NCI-H2107 treated with DMSO at 0.1 percent for 48 hours (cell line): ENCODE data around the gene SERTAD1.
"Not testable (repeated sequence)": the region's sequence is repeated elsewhere in the genome, so short reads cannot be mapped to it uniquely, and the experiment has no call there.

Source experiments
- DNase-seq: peaks from one replicate; lab custom pipeline; 2025; ENCODE audit not compliant: unreplicated experiment; lab: John Stamatoyannopoulos, UW

The SERTAD1 gene, protein sequence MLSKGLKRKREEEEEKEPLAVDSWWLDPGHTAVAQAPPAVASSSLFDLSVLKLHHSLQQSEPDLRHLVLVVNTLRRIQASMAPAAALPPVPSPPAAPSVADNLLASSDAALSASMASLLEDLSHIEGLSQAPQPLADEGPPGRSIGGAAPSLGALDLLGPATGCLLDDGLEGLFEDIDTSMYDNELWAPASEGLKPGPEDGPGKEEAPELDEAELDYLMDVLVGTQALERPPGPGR

DNA sequence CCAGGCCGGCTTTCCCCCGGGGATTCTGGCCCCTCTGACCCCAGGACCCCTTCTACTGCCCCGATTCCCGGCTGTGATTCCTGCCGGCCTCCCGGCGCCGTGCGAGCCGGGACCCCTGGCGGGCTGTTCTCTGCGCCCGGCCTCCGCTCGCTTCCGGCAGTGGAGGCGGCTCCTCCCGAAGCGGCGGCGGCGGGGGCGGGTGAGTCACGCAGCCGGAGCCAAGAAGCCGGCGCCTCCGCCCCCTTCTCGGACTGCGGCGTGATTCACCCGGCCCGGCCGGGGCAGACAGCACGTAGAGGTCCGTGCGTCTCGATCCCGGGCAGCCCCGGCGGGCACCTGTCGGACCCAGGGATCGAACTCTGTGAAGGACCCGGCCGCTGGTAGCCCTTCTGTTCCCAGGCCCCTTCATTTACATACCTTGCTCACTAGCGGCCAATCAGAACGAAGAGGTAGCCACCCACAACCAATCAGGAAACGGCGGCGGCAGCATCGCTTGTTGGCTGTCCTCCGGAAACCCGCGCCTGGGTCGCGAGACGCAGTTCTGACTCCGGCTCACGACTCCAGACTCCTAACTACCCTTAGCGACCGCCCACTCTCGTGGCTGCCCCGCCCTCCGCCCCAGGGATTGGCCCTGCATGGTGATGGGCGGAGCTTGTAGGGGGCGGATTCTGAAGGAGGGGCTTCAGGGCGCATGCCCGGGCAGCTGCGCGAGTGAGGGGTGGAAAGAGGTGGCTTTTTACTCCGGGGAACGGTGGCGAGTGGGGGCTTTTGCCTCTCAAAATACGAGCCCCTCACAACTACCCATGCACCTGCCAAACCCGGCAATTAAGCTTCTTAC is at the start of gene SERTAD1:
Gene SERTAD1, minus strand, starts transcription at position 543 of the 838 bp plus-strand sequence. CDS start 2,446 bp downstream, outside the sequence.
- DNase-seq = peak; percentile 98

DNA sequence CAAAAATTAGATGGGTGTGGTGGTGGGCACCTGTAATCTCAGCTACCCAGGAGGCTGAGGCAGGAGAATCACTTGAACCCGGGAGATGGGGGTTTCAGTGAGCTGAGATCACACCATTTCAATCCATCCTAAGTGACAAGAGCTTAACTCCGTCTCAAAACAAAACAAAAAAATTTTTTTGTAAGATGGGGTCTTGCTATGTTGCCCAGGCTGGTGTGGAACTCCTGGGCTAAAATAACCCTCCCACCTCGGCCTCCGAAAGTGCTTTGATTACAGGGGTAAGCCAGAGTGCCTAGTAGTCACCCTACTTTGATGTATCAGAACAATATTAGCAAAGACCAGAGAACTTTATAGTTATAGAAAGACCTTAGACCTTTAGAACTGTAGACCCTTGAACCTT is 48.9 kb upstream of the SERTAD1 start:
- DNase-seq = no peak

DNA sequence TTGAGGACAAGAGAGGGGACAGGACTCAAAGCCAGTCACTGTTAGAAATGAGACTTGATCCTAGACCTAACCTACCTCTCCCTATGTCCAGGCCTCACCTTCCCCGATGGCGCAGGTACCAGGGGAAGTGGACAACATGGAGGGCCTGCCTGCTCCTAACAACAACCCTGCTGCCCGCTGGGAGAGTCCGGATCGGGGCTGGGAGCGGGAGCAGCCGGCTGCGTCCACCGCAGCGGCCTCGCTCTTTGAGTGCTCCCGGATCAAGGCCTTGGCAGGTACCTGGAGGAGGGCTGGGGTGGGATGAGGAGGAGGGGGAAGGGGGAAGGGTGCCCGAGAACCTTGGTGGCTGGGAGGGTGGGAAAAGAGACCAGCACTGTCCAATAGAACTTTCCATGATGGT is 46.7 kb upstream of the SERTAD1 start:
- no peak for DNase-seq

DNA sequence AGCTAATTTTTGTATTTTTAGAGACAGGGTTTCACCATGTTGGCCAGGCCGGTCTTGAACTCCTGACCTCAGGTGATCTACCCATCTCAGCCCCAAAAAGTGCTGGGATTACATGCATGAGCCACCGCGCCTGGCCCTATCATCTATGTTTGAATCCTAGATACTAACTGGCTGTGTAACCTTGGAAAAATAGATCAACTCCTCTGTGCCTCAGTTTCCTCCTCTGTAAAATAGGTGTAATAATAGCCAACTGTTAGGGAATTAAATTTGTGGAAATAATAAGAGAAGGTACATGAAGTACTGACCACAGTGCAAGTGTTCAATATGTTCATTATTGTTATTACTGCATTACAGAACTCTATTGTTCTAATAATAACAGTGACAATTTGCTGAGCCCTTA is 45.3 kb upstream of the SERTAD1 start:
- no peak for DNase-seq

DNA sequence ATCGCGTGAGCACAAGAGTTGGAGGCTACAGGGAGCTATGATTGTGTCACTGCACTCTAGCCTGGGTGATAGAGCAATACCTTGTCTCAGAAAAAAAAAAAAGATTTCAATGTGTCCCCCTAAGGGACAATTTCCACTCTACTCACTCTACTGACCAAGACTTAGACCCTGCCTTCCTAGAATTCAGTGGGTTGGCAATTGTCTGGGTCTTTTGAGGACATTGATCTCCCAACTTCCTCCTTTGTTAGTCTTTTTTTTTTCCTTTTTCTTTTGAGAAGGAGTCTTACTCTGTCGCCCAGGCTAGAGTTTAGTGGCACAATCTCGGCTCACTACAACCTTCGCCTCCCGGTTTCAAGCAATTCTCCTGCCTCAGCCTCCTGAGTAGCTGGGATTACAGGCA is 43.2 kb upstream of the SERTAD1 start:
- no peak for DNase-seq

DNA sequence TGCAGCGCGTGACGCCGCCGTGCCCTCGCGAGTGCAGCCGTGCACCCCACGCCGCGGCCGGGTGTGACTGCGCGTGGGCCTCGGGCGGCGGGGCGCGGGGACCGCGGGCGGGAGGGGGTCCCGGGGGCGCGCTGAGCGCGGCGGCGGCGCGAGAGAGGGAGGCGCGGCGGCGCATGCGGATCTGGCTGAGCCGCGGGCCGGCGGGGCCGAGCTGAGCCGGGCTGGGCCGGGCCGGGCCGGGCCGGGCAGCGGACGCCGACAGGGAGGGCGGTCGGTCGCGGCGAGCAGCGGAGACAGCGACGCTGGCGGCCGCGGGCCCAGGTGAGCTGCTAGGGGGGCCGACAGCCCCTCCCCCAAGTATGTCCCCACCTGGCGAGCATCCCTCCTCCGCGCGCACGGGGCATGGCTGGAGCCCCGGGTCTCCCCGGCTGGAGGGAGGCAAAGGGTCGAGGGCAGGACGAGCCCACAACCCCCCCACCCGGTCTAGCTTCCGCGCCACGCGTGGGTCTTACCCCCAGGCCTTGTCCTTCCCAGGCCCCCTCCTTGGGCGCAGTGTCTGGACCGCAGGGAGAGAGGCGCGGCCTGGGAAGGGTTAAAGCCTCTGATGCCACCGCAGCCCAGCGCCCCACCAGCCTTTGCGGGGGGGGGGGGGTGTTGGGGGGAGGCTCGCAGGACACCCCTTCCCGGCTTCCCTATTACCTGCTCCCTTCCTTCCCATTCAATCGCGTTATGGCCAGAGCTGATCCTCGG is 41.4 kb upstream of the SERTAD1 start, which contains the start of gene SPTBN4:
Gene SPTBN4, plus strand, starts transcription at position 17 of the 750 bp plus-strand sequence. CDS start 5,621 bp downstream, outside the sequence.
- no peak for DNase-seq

DNA sequence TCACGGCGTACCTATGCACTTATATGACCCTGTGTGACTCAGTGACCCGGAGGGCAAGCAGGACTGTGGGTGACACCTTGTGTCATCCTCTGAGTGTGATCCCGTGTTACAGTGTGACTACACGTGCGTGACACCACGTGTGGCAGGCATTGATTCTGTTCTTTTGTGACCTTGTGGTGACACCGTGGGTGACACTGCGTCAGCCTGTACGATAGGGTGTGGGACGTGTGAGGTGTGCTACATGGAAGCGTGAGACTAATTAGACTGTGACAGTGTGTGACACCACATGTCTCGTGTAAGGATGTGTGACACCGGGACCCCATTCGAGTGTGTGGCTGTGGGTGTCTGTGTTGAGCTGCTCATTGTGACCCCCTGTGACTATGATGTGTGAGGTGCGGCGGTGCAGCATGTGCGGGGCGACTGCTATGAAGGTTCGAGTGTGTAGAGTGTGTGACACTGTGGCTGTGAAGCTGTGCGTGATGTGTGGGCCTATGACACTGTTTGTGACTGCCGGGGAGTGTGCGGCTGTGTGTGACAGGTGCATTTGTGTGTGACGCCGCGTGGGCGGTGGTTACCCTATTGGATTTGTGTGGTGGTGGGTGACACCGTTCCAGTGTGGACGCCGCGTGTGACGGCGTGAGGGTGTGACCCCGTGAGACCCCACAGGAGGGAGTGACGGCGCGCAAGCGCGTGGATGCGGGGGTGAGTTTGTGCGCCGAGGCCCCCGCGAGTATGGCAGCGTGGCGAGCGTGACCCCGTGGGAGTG is 40.6 kb upstream of the SERTAD1 start:
- DNase-seq = no peak

DNA sequence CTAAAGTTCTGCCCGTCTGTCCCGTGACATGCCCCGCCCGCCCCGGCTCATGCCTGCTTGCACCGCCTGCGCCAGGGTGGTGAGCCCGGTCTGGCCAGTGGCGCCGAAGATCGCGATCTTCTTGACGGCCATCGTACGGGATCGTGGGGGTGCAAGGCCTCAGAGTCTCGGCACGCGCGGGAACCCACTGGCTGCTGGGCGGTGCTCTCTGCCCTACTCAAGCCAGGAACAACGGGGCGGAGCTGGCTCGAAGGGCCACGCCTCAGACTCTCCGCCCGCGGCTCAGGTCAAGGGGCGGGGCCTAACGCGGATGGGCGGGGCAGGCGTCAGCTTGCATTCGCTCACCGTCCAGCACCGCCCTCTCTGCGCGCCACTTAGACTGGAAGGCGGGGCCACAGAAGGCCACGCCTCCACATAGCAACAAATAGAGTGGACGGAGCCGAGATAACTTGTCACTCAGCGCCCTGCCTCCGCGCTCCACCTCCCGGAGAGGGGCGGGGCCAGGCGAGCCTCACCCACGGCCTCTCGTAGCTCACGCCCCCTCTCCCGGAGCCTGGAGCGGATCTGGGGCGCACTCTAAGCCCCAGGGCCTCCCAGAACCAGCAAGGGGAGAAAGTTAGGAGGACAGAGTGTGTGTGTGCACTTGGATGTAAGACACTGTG is 39.9 kb upstream of the SERTAD1 start, which contains the start of gene BLVRB:
Gene BLVRB, minus strand, starts transcription at position 189 of the 662 bp plus-strand sequence. Its CDS starts 57 bp downstream, at position 132.
- peak; percentile 91 for DNase-seq

DNA sequence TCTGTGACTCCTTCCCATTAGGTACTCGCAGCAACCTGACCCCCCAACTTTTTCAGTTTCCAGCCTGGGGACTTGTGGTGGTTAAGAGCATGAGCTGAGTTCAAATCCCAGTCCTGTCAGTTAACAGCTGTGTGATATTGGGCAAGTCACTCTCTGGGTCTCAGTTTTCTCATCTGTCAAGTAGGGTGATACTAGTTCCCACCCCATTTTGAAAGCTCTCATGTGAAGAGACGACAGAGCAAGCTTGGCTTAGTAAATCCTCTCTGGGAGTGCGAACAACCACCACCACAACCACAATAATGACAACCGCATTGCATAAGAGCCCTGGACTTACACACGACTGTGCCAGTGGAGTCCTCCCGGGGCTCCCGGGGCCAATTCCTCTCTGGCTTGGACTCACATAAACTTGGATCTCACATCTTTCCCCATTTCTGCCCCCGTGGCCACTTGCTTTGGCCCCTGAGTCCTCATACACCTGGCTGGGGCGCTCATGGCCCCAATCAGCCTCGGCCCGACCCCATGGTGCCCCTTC is 39.3 kb upstream of the SERTAD1 start:
- no peak for DNase-seq

DNA sequence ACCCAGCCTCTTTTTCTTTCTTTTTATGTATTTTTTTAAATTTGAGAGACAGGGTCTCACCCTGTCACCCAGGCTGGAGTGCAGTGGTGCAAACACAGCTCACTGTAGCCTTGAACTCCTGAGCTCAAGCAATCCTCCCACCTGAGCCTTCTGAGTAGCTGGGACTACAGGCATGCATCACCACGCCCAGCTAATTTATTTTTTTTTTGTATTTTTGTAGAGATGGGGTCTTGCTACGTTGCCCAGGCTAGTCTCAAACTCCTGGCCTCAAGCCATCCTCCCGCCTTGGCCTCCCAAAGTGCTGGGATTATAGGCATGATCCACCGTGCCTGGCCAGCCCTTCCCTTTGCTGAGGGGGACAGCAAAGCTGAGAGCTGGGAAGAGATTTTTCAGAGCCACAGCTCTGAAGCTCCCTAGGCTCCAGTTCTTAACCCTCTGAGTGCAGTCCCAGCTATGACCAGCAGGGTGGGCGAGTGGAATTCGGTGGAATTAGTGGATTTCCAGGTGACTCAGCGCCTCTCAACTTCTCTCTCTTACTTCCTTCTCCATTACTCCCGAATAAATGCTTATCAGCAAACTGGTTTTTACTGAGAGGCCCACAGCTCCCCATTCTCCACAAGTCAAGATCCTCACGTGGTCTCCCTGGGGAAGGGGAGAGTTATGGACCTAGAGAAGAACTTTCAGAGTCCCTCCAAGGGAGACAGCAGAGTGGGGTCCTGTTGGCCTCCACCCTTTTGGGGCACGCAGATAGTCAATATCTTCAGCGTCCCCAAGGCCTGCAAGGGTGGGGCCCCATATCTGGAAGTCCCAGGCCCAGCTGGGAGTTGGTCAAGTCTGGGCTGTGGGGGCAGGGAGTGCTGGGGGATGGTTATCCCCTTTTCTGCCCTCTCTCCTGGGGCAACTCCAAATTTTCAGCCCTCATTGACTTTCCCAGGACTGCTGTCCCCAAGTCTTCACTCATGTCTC is 38.5 kb upstream of the SERTAD1 start:
- peak; percentile 14 for DNase-seq

DNA sequence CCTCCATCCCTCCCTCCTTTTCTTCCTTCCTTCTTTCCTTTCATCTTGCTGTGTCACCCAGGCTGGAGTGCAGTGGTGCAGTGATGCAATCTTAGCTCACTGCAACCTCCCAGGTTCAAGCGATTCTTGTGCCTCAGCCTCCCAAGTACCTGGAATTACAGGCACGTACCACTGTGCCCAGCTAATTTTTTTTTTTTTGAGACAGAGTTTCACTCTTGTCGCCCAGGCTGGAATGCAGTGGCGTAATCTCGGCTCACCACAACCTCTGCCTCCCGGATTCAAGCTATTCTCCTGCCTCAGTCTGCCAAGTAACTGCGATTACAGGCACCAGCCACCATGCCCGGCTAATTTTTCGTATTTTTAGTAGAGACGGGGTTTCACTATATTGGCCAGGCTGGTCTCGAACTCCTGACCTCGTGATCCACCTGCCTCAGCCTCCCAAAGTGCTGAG is 37.8 kb upstream of the SERTAD1 start:
- DNase-seq = not testable (repeated sequence)

DNA sequence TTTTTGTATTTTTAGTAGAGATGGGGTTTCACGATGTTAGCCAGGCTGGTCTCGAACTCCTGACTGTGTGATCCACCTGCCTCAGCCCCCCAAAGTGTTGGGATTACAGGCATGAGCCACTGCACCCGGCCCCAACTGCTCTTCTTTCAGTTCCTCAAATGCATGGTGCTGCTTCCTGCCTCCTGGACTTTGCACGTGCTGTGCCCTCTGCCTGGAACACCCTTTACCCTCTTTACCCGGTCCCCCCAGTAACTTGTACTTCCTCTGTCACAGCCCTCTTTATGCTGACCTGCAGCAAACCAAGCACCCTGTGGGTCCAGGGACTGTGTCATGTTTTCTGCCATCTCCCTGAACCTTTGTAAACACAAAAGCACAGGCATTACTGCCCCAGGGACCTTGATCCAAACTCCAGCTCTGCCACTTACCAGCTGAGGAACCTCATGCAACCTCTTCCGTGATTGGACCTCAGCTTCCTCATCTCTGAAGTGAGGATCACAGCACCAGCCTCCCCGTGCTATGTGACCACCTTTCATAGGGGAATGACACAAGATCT is 36.0 kb upstream of the SERTAD1 start:
- no peak for DNase-seq

DNA sequence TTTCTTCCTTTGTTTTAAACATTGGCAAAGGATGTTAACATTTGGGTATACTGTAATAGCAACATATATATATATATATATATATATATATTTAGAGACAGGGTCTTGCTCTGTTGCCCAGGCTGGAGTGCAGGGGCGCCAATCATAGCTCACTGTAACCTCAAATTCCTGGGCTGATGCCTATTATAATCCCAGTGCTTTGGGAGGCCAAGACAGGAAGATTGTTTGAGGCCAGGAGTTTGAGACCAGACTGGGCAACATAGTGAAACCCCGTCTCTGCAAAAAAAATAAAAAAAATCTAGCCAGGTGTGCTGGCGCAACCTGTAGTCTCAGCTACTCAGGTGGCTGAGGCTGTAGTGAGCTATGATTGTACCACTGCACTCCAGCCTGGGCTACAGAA is 34.4 kb upstream of the SERTAD1 start:
- no peak for DNase-seq

DNA sequence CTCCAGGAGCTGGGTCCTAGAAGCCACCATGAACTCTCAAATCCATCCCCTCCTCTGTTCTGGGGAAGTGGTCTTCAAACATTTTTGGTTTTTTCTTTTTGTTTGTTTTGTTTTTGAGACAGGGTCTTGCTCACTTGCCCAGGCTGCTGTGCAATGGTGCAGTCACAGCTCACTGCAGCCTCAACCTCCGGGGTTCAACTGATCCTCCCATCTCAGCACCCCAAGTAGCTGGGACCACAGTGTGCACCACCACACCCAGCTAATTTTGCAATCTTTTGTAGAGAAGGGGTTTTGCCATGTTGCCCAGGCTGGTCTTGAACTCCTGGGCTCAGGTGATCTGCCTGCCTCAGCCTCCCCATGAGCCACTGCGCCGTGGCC is 32.8 kb upstream of the SERTAD1 start:
- no peak for DNase-seq

DNA sequence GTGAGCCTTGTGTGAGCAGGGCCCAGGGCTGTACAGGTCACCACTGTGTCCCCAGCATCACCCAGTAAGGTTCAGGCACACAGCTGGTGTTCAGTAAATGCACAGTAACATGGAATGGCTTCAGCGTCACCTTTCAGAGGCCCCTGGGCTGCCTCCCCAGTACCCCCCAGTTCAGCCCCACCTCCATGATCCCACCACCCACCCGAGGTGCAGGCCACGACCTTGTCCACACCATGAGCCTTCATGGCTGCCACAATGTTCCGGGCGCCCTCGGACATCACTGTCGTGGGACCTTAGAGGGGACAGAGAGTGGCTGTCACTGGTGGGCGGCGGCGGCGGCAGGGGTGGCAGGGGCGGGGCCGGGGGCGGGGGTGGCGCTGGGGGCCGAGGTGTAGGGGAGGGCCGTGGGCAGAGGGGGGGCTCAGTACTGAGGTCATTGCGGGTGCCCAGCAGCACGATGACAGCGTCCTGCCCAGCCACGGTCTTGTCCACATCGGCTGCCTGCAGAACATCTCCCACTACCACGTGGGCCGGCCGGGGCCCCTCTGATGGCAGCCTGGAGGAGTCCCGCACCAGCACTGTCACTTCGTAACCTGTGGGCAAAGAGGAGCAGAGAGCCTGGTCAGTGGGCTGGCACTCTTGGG is 32.3 kb upstream of the SERTAD1 start:
- no peak for DNase-seq

DNA sequence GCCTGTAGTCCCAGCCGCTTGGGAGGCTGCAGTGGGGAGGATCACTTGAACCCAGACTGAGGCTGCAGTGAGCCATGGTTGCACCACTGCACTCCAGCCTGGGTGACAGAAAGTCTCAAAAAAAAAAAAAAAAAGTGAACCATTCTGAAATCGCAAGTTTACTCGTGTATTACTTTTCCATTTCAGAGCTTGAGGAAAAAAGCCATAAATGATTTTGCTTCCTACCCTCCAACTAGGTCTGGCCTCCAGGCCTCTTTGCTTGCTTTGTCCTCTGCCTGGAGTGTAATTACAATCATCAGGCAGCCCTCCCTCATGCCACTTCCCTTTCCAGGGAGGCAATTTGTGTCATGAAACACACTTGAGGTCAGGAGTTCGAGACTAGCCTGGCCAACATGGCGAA is 31.3 kb upstream of the SERTAD1 start:
- DNase-seq = no peak

DNA sequence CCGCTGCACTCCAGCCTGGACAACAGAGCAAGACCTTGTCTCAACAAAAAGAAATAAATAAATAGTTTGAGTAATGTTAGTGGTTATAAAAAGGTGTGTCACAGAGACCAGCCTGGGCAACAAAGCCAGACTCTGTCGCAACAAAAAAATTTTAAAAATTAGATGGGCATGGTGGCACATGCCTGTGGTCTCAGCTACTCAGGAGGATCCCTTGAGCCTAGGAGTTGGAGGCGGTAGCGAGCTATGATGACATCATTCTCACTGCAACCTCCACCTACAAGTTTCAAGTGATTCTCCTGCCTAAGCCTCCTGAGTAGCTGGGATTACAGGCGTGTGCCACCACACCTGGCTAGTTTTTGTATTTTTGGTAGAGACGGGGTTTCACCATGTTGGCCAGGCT is 28.2 kb upstream of the SERTAD1 start:
- not testable (repeated sequence) for DNase-seq

DNA sequence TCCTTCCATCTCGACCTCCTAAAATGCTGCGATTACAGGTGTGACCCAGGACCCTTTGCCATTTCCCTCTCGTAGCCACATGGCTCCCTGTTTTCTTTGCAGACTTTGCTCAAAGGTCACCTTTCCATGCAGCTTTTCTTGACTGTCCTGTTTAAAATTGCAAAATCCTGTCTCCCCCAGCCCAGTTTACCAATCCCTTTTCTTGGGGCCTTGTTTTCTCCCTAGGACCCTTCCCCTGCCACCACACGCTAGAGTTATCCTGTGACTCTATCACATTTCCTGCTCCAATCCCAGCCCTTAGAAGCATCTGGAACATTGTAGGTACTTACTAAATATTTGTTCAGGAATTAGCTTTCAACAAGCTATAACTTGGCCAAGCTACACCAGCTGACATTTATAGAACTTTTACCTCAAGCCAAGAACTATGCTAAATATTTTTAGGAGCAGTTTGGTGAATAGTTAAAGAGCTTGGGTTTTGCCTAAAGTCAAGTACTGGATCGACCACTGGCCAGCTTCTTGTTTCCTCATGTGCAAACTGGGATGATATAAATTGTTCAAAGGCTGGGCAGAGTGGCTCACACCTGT is 27.5 kb upstream of the SERTAD1 start:
- DNase-seq = no peak
